ENCODE results near the gene FNIP2. TPM values are rescaled to one million over a fixed set of nuclear protein-coding genes. Genes with fewer than 3 reads are reported as not detected.

The FNIP2 gene
- total RNA-seq, 1 experiment from 2014 or later, result 16.1 TPM

GRCh38 chr4:158769175-158769921 is 522 bp downstream of the FNIP2 start:
- intact Hi-C loops (cut with micrococcal nuclease; ENCODE audit: unreplicated experiment), result no loop called here
- CTCF ChIA-PET, result no interaction called here

DNA sequence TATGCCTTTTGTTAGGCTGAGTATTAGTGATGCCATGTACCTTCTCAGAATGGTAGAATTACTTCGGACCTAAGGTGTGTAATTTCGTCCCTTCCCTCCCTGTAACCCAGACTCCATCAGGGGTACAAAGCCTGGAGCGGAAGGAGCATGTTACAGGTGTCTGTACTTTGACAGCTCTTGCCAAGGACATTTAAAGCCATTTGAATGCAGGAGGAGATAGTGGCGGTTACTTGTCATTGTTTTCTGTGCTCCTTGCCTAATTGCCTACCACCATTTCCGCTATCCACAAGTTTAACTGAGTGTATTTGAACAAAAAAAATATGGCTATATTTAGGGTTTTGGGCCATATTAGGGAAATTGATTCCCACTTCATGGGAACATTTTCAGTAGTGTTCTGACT is 1.8 kb downstream of the FNIP2 start:
- H3K4me1 ChIP-seq (ENCODE audit: insufficient read depth, low read length, poor library complexity, severe bottlenecking), result peaks cover 9% of the 10 kb centered on the region
- peaks cover 7% of the 10 kb centered on the region for H3K27me3 ChIP-seq (replicated peaks; ENCODE audit: insufficient read depth, low read depth, low read length, poor library complexity)
- H3K4me3 ChIP-seq (ENCODE audit: low read depth, low read length, poor library complexity, severe bottlenecking), result no peak overlapping the region
- H3K36me3 ChIP-seq (ENCODE audit: insufficient read depth, low read length, poor library complexity, severe bottlenecking), result no peaks in the 10 kb centered on the region
- CTCF ChIA-PET, result no interaction called here
- BruUV-seq (replicated peaks), result no TSS peak
- no peak for DNase-seq (ENCODE audit: low spot score)
- intact Hi-C loops (cut with micrococcal nuclease; ENCODE audit: unreplicated experiment), result no loop called here
- TF ChIP-seq, protein P1, sequence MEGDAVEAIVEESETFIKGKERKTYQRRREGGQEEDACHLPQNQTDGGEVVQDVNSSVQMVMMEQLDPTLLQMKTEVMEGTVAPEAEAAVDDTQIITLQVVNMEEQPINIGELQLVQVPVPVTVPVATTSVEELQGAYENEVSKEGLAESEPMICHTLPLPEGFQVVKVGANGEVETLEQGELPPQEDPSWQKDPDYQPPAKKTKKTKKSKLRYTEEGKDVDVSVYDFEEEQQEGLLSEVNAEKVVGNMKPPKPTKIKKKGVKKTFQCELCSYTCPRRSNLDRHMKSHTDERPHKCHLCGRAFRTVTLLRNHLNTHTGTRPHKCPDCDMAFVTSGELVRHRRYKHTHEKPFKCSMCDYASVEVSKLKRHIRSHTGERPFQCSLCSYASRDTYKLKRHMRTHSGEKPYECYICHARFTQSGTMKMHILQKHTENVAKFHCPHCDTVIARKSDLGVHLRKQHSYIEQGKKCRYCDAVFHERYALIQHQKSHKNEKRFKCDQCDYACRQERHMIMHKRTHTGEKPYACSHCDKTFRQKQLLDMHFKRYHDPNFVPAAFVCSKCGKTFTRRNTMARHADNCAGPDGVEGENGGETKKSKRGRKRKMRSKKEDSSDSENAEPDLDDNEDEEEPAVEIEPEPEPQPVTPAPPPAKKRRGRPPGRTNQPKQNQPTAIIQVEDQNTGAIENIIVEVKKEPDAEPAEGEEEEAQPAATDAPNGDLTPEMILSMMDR (conservative IDR thresholded peaks at IDR 0.05; ENCODE audit: low read depth, low read length), result no peak
- TF ChIP-seq EZH2 (IDR thresholded peaks at IDR 0.05; ENCODE audit: borderline replicate concordance, low read depth, low read length, poor library complexity, severe bottlenecking), result no peak
- H3K27ac ChIP-seq (ENCODE audit: low read depth, low read length, poor library complexity, severe bottlenecking), result no peak overlapping the region
- H3K9me3 ChIP-seq (ENCODE audit: low read depth, low read length, poor library complexity, severe bottlenecking), result no peaks in the 10 kb centered on the region
- POLR2A ChIA-PET (ENCODE audit: low non-redundant PET), result no interaction called here

More at GRCh38 chr4:158769175-158769921, 522 bp downstream of the FNIP2 start:
- no peaks in the 10 kb centered on the region for H3K36me3 ChIP-seq (ENCODE audit: insufficient read depth, low read length, poor library complexity, severe bottlenecking)
- no peaks in the 10 kb centered on the region for H3K9me3 ChIP-seq (ENCODE audit: low read depth, low read length, poor library complexity, severe bottlenecking)
- POLR2A ChIA-PET (ENCODE audit: low non-redundant PET), result interaction anchor here (0.6 kb wide), 3 partner anchors 13 to 250 kb away, joined by 3 read pairs; no protein-coding TSS in a partner anchor
- H3K4me3 ChIP-seq (ENCODE audit: low read depth, low read length, poor library complexity, severe bottlenecking), result peak overlapping the region; percentile 57
- BruUV-seq (replicated peaks), result no TSS peak
- H3K4me1 ChIP-seq (ENCODE audit: insufficient read depth, low read length, poor library complexity, severe bottlenecking), result peaks cover 9% of the 10 kb centered on the region
- peak; percentile 28 for DNase-seq (ENCODE audit: low spot score)
- peaks cover 7% of the 10 kb centered on the region for H3K27me3 ChIP-seq (replicated peaks; ENCODE audit: insufficient read depth, low read depth, low read length, poor library complexity)
- H3K27ac ChIP-seq (ENCODE audit: low read depth, low read length, poor library complexity, severe bottlenecking), result no peak overlapping the region
- TF ChIP-seq EZH2 (IDR thresholded peaks at IDR 0.05; ENCODE audit: borderline replicate concordance, low read depth, low read length, poor library complexity, severe bottlenecking), result no peak

GRCh38 chr4:158771776-158772175 is 3.0 kb downstream of the FNIP2 start:
- ChIA-PET CTCF (no interaction called here), POLR2A (ENCODE audit: low non-redundant PET) (no interaction called here)
- Histone ChIP-seq H3K4me1 (ENCODE audit: insufficient read depth, low read length, poor library complexity, severe bottlenecking) (peaks cover 9% of the 10 kb centered on the region), H3K9me3 (ENCODE audit: low read depth, low read length, poor library complexity, severe bottlenecking) (no peaks in the 10 kb centered on the region), H3K27me3 (replicated peaks; ENCODE audit: insufficient read depth, low read depth, low read length, poor library complexity) (peaks cover 7% of the 10 kb centered on the region), H3K36me3 (ENCODE audit: insufficient read depth, low read length, poor library complexity, severe bottlenecking) (no peaks in the 10 kb centered on the region), H3K4me3 (ENCODE audit: low read depth, low read length, poor library complexity, severe bottlenecking) (no peak overlapping the region), H3K27ac (ENCODE audit: low read depth, low read length, poor library complexity, severe bottlenecking) (no peak overlapping the region)
- intact Hi-C loops (cut with micrococcal nuclease; ENCODE audit: unreplicated experiment), result no loop called here
- DNase-seq (ENCODE audit: low spot score), result no peak
- no TSS peak for BruUV-seq (replicated peaks)
- no peak for TF ChIP-seq EZH2 (IDR thresholded peaks at IDR 0.05; ENCODE audit: borderline replicate concordance, low read depth, low read length, poor library complexity, severe bottlenecking)
- TF ChIP-seq, protein P1 (conservative IDR thresholded peaks at IDR 0.05; ENCODE audit: low read depth, low read length), result no peak

Data from A673 (cell line).